22Rv1 (cell line): ENCODE results near the gene OLFML3.

ENCODE experiments used
- CTCF ChIP-seq: fragments of 450-650 bp; IDR thresholded peaks from 2 replicates; pipeline ENCODE4 v1.5.1; 2017; ENCODE audit warnings: mild to moderate bottlenecking
- ZFX ChIP-seq: fragments of 450-650 bp; IDR thresholded peaks from 2 replicates; pipeline ENCODE4 v1.6.1; 2017; ENCODE audit warnings: antibody characterized with exemption, borderline replicate concordance

DNA sequence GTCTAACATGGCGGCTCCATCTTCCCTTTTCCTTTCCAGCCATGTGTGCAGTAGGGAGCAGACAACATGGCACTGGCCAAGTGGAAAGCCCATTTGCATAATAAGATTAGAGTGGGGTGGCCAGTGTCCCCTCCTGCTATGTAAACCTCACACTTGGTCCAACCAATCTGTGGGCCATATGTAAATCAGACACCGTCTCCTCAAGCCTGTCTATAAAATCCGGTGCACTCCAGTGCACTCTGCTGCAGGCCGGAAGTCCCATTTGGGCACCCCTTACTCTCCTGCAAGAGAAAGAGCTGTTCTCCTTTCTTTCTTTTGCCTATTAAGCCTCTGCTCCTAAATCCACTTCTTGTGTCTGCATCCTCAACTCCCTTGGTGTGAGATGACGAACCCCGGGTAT lies 44.1 kb downstream of the OLFML3 start:
- TF ChIP-seq CTCF = no peak
- TF ChIP-seq ZFX = no peak
